MG63 (cell line): Measurements from ENCODE around the gene NPY4R. TPM values are rescaled to one million over a fixed set of nuclear protein-coding genes. Genes with fewer than 3 reads are reported as not detected.
"Not testable (repeated sequence)": the region's sequence is repeated elsewhere in the genome, so short reads cannot be mapped to it uniquely, and the experiment has no call there.

ENCODE experiments used
- DNase-seq: peaks from one replicate; pipeline ENCODE4 v3.0.0-alpha.2; 2020
- H3K27me3 ChIP-seq: fragments of 250-450 bp; sonication (Bioruptor Pico); 2 replicates; pipeline ENCODE4 v1.5.1; 2020; ENCODE audit warnings: mild to moderate bottlenecking, moderate library complexity
- H3K36me3 ChIP-seq: fragments of 250-450 bp; sonication (Bioruptor Pico); 2 replicates; pipeline ENCODE4 v1.5.1; 2020; ENCODE audit warnings: mild to moderate bottlenecking, moderate library complexity
- H3K4me3 ChIP-seq: fragments of 250-450 bp; sonication (Bioruptor Pico); 2 replicates; pipeline ENCODE4 v1.5.1; 2020; ENCODE audit warnings: mild to moderate bottlenecking, moderate library complexity
- H3K9me3 ChIP-seq: fragments of 250-450 bp; sonication (Bioruptor Pico); 2 replicates; pipeline ENCODE4 v1.5.1; 2020; ENCODE audit warnings: mild to moderate bottlenecking, moderate library complexity
- total RNA-seq: library from RNA; depleted of rRNA; stranded (reverse); fragments of >200 nt; shearing (Covaris generic); gene quantifications from 2 replicates; pipeline ENCODE4 v1.2.3, GENCODE V29; 2014; ENCODE audit warnings: low replicate concordance

Gene NPY4R
- total RNA-seq, 1 experiment from 2014 or later: not detected

GRCh38 chr10:46468119-46468809, 2.5 kb upstream of the NPY4R start:
- not testable (repeated sequence) for H3K9me3 ChIP-seq, H3K4me3 ChIP-seq, H3K36me3 ChIP-seq, DNase-seq, H3K27me3 ChIP-seq

GRCh38 chr10:46463608-46464007, 2.1 kb downstream of the NPY4R start:
- not testable (repeated sequence) for H3K27me3 ChIP-seq, H3K4me3 ChIP-seq, H3K36me3 ChIP-seq, H3K9me3 ChIP-seq
- DNase-seq: peak; percentile 11

GRCh38 chr10:46462276-46462675, 3.5 kb downstream of the NPY4R start:
- not testable (repeated sequence) for H3K36me3 ChIP-seq, H3K4me3 ChIP-seq, H3K27me3 ChIP-seq, DNase-seq, H3K9me3 ChIP-seq

- H3K36me3 ChIP-seq, H3K9me3 ChIP-seq, H3K4me3 ChIP-seq, H3K27me3 ChIP-seq, DNase-seq: not testable (repeated sequence)
Measured at GRCh38 chr10:46459579-46459978, 6.2 kb downstream of the NPY4R start.

GRCh38 chr10:46457071-46457470, 8.7 kb downstream of the NPY4R start:
- H3K36me3 ChIP-seq, H3K9me3 ChIP-seq, DNase-seq: not testable (repeated sequence)

GRCh38 chr10:46455992-46456391, 9.8 kb downstream of the NPY4R start:
- not testable (repeated sequence) for DNase-seq, H3K36me3 ChIP-seq, H3K9me3 ChIP-seq, H3K27me3 ChIP-seq, H3K4me3 ChIP-seq

More at GRCh38 chr10:46457071-46457470, 8.7 kb downstream of the NPY4R start:
- not testable (repeated sequence) for H3K4me3 ChIP-seq, H3K27me3 ChIP-seq

GRCh38 chr10:46451365-46451764, 14.4 kb downstream of the NPY4R start:
- not testable (repeated sequence) for H3K9me3 ChIP-seq, H3K36me3 ChIP-seq, H3K27me3 ChIP-seq, DNase-seq, H3K4me3 ChIP-seq

- H3K4me3 ChIP-seq, H3K36me3 ChIP-seq, H3K27me3 ChIP-seq, H3K9me3 ChIP-seq, DNase-seq: not testable (repeated sequence)
Measured at GRCh38 chr10:46450829-46451228, 14.9 kb downstream of the NPY4R start.

- H3K4me3 ChIP-seq, DNase-seq, H3K27me3 ChIP-seq, H3K9me3 ChIP-seq, H3K36me3 ChIP-seq: not testable (repeated sequence)
Measured at GRCh38 chr10:46447439-46447838, 18.3 kb downstream of the NPY4R start.

- not testable (repeated sequence) for H3K27me3 ChIP-seq, H3K4me3 ChIP-seq, H3K36me3 ChIP-seq, DNase-seq, H3K9me3 ChIP-seq
Measured at GRCh38 chr10:46445389-46446122, 20.2 kb downstream of the NPY4R start.

GRCh38 chr10:46443422-46443821, 22.3 kb downstream of the NPY4R start:
- H3K4me3 ChIP-seq, DNase-seq, H3K27me3 ChIP-seq, H3K36me3 ChIP-seq, H3K9me3 ChIP-seq: not testable (repeated sequence)

- not testable (repeated sequence) for H3K36me3 ChIP-seq, H3K4me3 ChIP-seq, DNase-seq, H3K9me3 ChIP-seq, H3K27me3 ChIP-seq
Measured at GRCh38 chr10:46442706-46443275, 23.0 kb downstream of the NPY4R start.

GRCh38 chr10:46441837-46442278, 23.9 kb downstream of the NPY4R start:
- not testable (repeated sequence) for H3K27me3 ChIP-seq, DNase-seq, H3K4me3 ChIP-seq, H3K36me3 ChIP-seq, H3K9me3 ChIP-seq

- H3K9me3 ChIP-seq, H3K4me3 ChIP-seq, H3K36me3 ChIP-seq, H3K27me3 ChIP-seq: not testable (repeated sequence)
- DNase-seq: peak; percentile 28
Measured at GRCh38 chr10:46440942-46441341, 24.8 kb downstream of the NPY4R start.

GRCh38 chr10:46423550-46423949, 42.2 kb downstream of the NPY4R start:
- not testable (repeated sequence) for DNase-seq, H3K4me3 ChIP-seq, H3K27me3 ChIP-seq, H3K9me3 ChIP-seq, H3K36me3 ChIP-seq

GRCh38 chr10:46419570-46420379, 46.0 kb downstream of the NPY4R start:
- DNase-seq, H3K9me3 ChIP-seq, H3K27me3 ChIP-seq, H3K4me3 ChIP-seq, H3K36me3 ChIP-seq: not testable (repeated sequence)

GRCh38 chr10:46418283-46418682, 47.5 kb downstream of the NPY4R start:
- not testable (repeated sequence) for H3K9me3 ChIP-seq, H3K27me3 ChIP-seq, H3K4me3 ChIP-seq, H3K36me3 ChIP-seq, DNase-seq
